Measurements from ENCODE around the gene VEGFA.

VEGFA gene

GRCh38 chr6:43800746-43801494, 30.9 kb downstream of the VEGFA start:
- POLR2A ChIA-PET: no interaction called here
- TF ChIP-seq BHLHE40 (IDR thresholded peaks at IDR 0.05; ENCODE audit: borderline replicate concordance) (no peak), NFRKB (IDR thresholded peaks at IDR 0.05) (no peak), FOXA1 (IDR thresholded peaks at IDR 0.05) (no peak), CTBP1 (IDR thresholded peaks at IDR 0.05; ENCODE audit: borderline replicate concordance) (no peak), SUZ12 (IDR thresholded peaks at IDR 0.05) (no peak), HDGF (IDR thresholded peaks at IDR 0.05; ENCODE audit: borderline replicate concordance) (no peak), L3MBTL2 (conservative IDR thresholded peaks at IDR 0.05) (no peak)
- no peak for DNase-seq (ENCODE audit: extremely low spot score)
- CTCF ChIA-PET: no interaction called here

GRCh38 chr6:43801495-43802181, 31.6 kb downstream of the VEGFA start:
- TF ChIP-seq BHLHE40 (IDR thresholded peaks at IDR 0.05; ENCODE audit: borderline replicate concordance) (no peak), PKNOX1 (IDR thresholded peaks at IDR 0.05) (no peak), HDGF (IDR thresholded peaks at IDR 0.05; ENCODE audit: borderline replicate concordance) (no peak)
- no peak for DNase-seq (ENCODE audit: extremely low spot score)
- ChIA-PET CTCF (no interaction called here), POLR2A (no interaction called here)

GRCh38 chr6:43803055-43803782, 33.2 kb downstream of the VEGFA start:
- TF ChIP-seq ELF4 (IDR thresholded peaks at IDR 0.05) (no peak), SUZ12 (IDR thresholded peaks at IDR 0.05) (no peak), FOXK2 (IDR thresholded peaks at IDR 0.05) (no peak), FOXM1 (IDR thresholded peaks at IDR 0.05; ENCODE audit: borderline replicate concordance) (no peak), ARNT (IDR thresholded peaks at IDR 0.05) (no peak), ZNF384 (IDR thresholded peaks at IDR 0.05) (no peak)
- ChIA-PET POLR2A (no interaction called here), CTCF (no interaction called here)
- no peak for DNase-seq (ENCODE audit: extremely low spot score)

- ChIA-PET POLR2A (no interaction called here), CTCF (no interaction called here)
- DNase-seq (ENCODE audit: extremely low spot score): no peak
- TF ChIP-seq FOXA1 (IDR thresholded peaks at IDR 0.05) (no peak), TARDBP (IDR thresholded peaks at IDR 0.05) (no peak), NFRKB (IDR thresholded peaks at IDR 0.05) (no peak), SP1 (IDR thresholded peaks at IDR 0.05) (no peak), PKNOX1 (IDR thresholded peaks at IDR 0.05) (no peak), ARNT (IDR thresholded peaks at IDR 0.05) (no peak), L3MBTL2 (conservative IDR thresholded peaks at IDR 0.05) (no peak), LEF1 (IDR thresholded peaks at IDR 0.05; ENCODE audit: borderline replicate concordance) (no peak), ZNF384 (IDR thresholded peaks at IDR 0.05) (no peak), SUZ12 (IDR thresholded peaks at IDR 0.05) (no peak), CTBP1 (IDR thresholded peaks at IDR 0.05; ENCODE audit: borderline replicate concordance) (no peak), BHLHE40 (IDR thresholded peaks at IDR 0.05; ENCODE audit: borderline replicate concordance) (no peak), HDGF (IDR thresholded peaks at IDR 0.05; ENCODE audit: borderline replicate concordance) (no peak), FOXK2 (IDR thresholded peaks at IDR 0.05) (no peak), FOXM1 (IDR thresholded peaks at IDR 0.05; ENCODE audit: borderline replicate concordance) (no peak), ELF4 (IDR thresholded peaks at IDR 0.05) (no peak)
Observed at GRCh38 chr6:43803783-43804549, 34.0 kb downstream of the VEGFA start.

- no peak for DNase-seq (ENCODE audit: extremely low spot score)
- TF ChIP-seq SP1 (IDR thresholded peaks at IDR 0.05) (no peak), FOXA1 (IDR thresholded peaks at IDR 0.05) (no peak), PKNOX1 (IDR thresholded peaks at IDR 0.05) (no peak), SUZ12 (IDR thresholded peaks at IDR 0.05) (no peak), CTBP1 (IDR thresholded peaks at IDR 0.05; ENCODE audit: borderline replicate concordance) (no peak), FOXK2 (IDR thresholded peaks at IDR 0.05) (no peak), HDGF (IDR thresholded peaks at IDR 0.05; ENCODE audit: borderline replicate concordance) (no peak), ARNT (IDR thresholded peaks at IDR 0.05) (no peak), ZNF384 (IDR thresholded peaks at IDR 0.05) (no peak), ELF4 (IDR thresholded peaks at IDR 0.05) (no peak)
- ChIA-PET POLR2A (no interaction called here), CTCF (no interaction called here)
Observed at GRCh38 chr6:43804550-43805223, 34.7 kb downstream of the VEGFA start.

All from HEK293T (cell line).